RPMI8226 (cell line): ENCODE results near the gene OGG1.
"Not testable (repeated sequence)": the region's sequence is repeated elsewhere in the genome, so short reads cannot be mapped to it uniquely, and the experiment has no call there.

ENCODE experiments used
- DNase-seq: peaks from one replicate; pipeline ENCODE4 v3.0.0-alpha.2; 2015

The OGG1 gene

DNA sequence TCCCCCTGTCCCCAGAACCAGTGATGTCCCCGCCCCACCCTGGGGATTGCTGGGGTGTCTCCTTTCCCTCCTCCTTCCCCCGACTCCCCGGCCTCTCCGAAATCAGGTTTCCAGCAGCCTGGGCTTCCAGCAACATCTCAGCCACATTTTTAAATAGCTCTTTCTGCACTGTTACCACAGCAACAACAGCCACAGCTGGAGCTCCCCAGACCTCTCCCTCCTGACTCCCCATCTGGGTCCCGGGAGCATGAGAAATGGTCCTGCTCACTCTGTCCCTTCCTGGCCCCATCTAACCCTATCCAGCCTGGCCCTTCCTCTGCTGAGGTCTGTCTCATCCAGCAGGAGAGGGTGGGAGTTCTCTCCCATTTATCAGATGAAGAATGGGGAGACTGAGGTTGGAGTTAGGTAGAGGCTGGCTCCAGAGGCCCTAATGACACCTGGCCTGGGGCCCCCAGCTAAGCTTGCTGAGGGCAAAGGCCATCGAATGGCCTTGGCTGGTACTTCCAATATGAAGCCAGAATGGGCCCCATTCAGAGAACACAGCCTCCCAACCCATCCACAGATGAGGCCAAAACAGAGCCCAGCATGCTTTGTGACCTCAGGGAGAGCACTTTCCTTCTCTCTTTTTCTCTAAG, 18.5 kb downstream of the OGG1 start:
- DNase-seq, result no peak

DNA sequence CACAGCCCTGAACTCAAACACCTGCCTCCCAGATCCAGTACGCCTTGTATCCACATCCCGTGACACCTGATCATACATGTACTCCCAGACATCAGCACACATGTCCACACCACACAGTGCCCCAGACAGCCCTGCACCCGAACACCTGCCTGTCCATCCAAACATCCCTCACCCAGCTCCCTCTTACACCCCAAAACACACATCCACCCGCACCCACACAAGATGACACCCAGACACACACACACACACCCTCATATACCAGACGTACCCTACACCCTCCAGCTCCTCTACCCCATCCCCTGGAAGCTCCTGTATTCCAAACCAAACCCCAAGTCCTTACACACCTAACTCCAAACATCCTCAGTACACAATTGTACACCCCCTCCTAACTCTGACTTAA, 19.3 kb downstream of the OGG1 start:
- DNase-seq, result no peak

DNA sequence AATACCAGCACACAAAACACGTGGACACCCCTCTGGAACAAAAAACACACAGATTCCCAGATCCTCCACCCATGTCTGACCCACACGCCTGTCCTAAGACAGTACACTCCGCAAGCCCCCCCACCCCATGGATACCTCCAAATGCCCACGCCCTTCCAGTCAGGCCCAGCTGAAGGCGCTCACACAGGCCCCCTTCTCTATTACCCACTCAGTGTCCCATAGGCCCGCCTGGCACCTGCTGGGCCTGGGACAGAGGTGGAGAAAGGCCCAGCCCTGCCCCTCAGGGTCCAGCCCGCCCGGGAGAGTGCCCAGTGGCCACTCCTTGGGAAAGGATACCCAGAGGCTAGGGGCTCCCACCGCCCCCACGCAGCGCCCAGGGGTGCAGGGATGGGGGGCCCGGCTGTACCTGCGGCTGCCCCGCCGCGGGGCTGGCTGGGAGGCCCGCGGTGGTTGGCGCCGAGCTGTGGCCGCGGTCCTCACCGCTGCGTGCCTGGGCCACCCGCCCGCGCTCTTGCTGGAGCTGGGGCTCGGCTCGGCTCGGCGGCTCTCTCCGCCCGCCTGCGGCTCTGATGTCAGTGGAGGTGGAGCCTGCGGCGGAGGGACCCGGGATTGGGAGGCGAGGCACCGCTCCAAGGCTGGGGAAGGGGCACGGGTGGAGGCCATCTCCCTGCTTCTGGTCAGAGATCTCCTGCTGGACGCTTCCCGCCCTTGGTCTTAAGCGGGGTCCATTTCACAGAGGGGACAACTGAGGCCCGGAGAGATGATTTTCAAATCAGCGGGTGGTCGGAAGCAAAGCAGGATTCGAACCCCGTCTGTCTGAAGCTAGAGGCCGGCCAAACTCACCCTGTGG, 19.9 kb downstream of the OGG1 start, which contains the start of gene CAMK1:
Gene CAMK1 (minus strand): TSS at position 522 of the 850 bp plus-strand sequence. CDS start 2,198 bp downstream, outside the sequence.
- peak; percentile 46 for DNase-seq

- DNase-seq, result no peak
Measured at GRCh38 chr3:9770276-9770812, 20.6 kb downstream of the OGG1 start.

- DNase-seq, result not testable (repeated sequence)
Measured at GRCh38 chr3:9771007-9771406, 21.3 kb downstream of the OGG1 start.

- no peak for DNase-seq
Measured at GRCh38 chr3:9776896-9777693, 27.3 kb downstream of the OGG1 start.

DNA sequence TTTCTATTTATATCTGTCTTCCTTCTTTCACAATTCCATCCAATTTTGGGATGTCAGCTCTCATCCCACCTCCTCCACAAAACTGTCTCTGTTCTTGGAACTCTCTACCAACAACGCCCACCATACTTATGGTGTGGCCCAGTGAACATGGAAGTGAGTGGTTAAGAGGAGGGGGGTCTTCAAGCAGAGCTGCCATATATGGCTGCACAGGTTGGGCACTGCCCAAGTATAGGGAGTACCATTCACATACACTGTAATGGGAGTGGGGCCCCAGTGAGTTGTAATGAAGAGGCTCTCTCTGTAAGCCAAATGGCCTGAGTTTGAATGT, 27.9 kb downstream of the OGG1 start:
- no peak for DNase-seq

DNA sequence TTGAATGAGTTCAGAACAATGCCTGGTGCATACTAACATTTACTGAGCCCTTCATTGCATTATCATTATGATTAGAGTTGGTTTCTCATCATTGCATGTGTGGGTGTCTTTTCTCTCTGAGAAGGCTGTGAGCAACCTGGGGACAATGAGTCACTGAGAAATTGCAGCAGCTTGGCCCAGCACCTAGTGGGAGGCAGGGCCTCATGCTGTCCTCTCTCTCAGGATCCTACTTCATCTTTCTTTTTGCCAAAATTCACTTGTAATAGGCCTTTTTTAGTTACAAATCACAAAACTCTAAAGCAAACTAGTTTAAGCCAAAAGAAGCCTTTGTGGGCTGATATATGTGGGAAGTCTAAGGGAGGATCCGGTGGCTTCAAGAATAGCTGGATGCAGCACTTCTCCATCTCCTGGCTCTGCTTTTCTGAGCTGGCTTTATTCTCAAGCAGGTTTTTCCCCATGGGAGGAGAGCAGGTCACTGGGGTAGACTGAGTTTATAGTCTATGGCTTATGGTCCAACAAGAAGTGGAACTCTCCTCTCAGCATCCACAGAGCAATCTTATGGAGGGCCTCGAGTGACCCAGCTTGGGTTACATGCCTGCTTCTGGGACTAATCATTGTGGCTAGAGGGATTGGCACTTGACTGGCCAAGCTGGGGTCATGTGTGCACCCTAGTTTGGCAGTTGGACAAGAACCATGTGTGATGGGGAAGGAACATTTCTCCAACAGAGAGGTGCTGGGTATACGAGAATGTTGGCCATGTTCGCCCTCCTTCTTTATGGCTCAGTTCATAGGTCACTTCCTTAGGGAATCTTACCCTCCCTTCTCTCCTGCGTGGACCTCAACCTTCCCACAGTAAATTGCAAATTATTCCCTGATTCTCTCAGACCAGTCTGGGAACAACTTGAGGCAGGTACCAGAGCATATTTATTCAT, 28.7 kb downstream of the OGG1 start:
- DNase-seq, result no peak

DNA sequence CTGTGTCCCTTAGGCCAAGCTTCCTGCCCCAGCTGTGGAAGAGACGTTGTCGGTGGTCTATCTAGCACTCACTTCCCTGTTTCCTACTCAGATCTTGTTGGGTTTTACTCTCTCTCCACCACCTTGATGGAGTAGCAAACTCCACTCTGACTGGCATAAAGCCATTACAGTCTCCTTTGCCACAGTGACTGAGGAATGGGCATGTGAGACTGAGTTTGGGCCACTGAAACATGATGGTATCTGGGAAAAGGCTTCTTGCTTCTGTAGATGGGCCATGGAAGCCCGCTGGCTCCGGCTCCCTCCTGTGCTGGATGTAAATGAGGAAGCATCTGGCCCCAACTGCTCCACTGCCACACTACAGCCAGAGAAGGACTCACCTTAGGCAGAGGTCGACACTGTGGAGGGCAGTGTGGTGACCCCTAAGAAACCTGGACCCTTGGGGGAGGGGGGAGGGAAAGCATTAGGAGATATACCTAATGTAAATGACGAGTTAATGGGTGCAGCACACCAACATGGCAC, 29.4 kb downstream of the OGG1 start:
- no peak for DNase-seq

GRCh38 chr3:9779721-9780457, 30.1 kb downstream of the OGG1 start:
- no peak for DNase-seq

DNA sequence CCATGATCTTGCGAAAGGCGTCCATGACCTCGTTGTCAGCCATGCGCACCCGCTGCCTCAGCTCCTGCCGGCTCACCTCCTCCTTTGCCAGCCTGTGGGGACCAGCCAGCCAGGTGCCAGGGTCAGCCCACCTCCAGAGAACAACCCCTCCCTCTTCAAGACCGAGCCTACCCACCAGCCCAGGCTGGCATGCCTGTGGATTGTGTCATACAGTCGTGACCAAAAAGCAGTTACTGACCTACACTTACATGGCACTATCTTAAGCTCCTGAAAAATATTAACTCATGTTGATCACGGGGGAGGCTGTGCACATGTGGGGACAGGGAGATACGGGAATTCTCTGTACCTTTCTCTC, 30.7 kb downstream of the OGG1 start:
- no peak for DNase-seq

GRCh38 chr3:9780910-9781309, 31.2 kb downstream of the OGG1 start:
- DNase-seq, result no peak

- no peak for DNase-seq
Measured at GRCh38 chr3:9781551-9781950, 31.8 kb downstream of the OGG1 start.

DNA sequence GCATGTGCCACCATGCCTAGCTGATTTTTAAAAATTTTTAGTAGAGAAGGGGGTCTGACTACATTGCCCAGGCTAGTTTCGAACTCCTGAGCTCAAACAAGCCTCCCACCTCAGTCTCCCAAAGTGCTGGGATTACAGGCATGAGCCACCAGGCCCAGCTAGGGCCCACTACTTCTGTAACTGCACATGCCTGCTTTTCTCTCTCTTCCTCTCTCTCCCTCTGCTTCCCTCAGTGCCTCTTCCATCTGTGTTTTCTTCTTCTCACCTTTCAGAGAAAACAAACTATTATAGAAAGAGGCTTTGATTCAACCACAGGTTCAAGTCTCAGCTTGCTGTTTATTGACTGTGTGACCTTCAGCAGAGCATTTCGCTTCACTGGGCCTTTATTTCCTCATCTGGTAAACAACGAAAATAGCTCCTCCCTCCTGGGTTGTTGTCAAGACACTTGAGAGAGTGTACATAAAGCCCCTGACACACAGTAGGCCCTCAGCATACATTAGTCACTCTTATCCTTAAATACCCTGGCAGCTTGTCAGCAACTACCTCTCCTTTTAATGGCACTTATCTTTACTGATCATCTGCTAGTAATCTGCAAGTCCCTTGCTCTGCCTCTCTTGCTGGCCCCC, 32.3 kb downstream of the OGG1 start:
- no peak for DNase-seq

- peak; percentile 20 for DNase-seq
Measured at GRCh38 chr3:9782770-9783169, 33.0 kb downstream of the OGG1 start.

DNA sequence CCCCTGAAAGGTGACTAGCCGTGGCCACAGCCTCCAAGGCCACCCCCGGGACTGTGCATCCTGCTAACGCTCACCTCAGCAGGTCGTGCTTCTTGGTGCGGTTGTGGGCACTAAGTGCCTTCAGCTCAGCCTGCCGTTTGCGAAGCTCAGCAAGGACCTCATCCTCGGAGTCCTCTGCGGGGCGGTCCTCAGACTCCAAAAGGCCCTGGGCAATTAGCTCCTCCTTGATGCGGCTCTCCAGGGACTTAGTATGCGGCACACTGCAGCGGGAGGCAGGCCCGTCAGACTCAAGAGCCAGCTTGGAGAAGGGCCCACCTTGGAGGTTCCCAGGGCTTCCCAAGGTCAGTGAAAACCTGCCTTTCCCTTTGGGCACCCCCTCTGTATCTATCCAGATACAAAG, 34.2 kb downstream of the OGG1 start:
- DNase-seq, result no peak

DNA sequence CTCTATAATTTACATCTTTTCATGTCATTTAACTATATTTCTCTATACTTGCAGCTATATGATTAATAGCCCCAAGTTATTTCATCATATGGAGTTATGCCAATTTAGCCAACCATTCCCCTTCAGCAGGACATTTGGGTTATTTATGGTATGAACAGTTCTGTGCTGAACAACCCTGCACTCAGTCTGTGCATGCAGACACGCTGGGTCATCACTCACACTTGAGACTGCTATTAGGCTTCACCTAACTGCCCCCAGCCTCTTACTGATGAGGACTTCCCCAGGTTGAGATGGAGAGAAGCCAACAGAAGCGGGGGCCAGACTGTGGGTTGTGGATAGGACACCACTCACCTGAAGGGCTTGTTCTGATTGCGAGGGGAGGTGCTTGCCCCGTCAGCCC, 35.2 kb downstream of the OGG1 start:
- DNase-seq, result no peak

GRCh38 chr3:9785602-9786001, 35.9 kb downstream of the OGG1 start:
- no peak for DNase-seq

DNA sequence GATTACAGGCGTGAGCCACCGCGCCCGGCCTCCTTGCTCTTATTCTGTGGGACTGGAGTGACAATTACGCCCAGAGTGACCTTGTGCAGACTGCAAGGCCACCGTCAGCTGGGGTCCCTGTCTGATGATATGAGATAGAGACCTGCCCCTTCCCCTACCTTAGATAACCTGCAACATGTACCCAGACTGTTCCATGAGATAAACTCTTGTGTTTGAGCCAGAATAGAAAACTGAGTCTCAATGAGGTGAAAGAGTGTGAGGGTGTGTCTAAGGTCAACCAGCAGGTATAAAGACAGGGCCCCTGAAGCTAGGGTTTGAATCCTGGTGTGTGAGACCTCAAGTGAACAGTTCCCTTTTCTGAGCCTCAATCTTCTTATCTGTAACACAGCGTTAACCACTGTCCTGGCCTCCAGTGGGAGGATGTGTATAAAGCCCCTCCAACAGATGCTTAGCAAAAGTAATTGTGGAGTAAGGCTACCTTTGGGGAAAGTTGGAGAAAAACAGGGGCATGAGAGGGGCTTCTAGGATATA, 36.5 kb downstream of the OGG1 start:
- DNase-seq, result no peak

DNA sequence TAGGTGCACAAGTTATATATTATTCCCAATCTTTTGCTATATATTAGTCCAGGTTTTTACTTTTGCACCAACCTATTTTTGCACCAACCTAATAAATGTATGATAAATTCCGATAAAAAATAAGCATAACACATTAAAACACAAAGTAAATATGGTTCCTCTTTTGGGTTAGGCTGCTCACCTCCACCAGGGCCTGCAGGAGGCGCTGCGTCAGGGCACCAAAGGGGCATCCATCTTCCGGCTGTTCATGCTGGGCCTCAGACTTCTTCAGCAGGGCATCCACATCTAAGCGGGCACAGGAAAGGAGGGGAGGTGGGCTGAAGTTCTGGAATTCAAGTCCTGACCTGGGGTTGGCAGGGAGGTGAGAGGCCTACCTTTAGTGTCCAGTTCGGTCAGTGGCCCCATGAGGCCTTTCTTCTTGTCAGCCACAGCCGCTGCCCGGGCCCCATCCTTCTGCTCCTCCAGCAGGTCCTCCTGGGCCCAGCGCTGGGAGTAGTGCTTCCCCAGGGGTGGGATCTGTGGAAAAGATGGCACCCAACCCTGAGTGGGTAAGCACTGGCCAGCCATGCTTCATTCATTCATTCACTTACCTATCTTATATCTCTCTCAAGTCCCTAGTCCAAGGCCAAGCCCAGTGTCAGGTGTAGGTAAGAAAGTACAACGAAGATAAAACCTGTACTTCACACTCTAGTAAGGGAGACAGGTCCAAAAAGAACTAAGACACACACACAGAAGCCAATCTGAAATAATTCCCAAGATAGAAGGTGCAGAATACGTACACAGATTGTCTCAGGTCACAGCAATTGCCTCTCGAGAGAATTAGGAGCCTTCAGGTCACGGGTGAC, 37.3 kb downstream of the OGG1 start:
- no peak for DNase-seq
